CD8-positive, alpha-beta memory T cell (primary cell): ENCODE results near the gene RRP1B. TPM values are rescaled to one million over a fixed set of nuclear protein-coding genes. Genes with fewer than 3 reads are reported as not detected.

Experiments used
- CTCF ChIA-PET: fragments of 350-600 bp; sonication (Branson Sonifier 250); formaldehyde crosslinking; loops from one replicate; lab custom pipeline; 2021; ENCODE audit warnings: antibody characterized with exemption; lab: Charles Lee
- POLR2A ChIA-PET: fragments of 350-600 bp; sonication (Branson Sonifier 250); formaldehyde crosslinking; loops from one replicate; lab custom pipeline; 2021; ENCODE audit warnings: antibody characterized with exemption; lab: Charles Lee
- DNase-seq, 5 donors: peaks; one replicate each; pipeline versions ENCODE4 v3.0.0 to v3.0.0-alpha.2; 2020 to 2022; ENCODE audit warnings: mixed read lengths in 1 of 5
- H3K27ac ChIP-seq: one replicate; pipeline ENCODE4 v1.7.0; 2013; ENCODE audit warnings: low read depth, mild to moderate bottlenecking, low read length, moderate library complexity
- H3K27me3 ChIP-seq: 2 replicates; pipeline ENCODE4 v1.7.0; 2013; ENCODE audit warnings: low read length, mild to moderate bottlenecking; ENCODE audit not compliant: insufficient read depth, poor library complexity, severe bottlenecking
- H3K36me3 ChIP-seq: 2 replicates; pipeline ENCODE4 v1.7.0; 2013; ENCODE audit warnings: mild to moderate bottlenecking, low read length, moderate library complexity; ENCODE audit not compliant: insufficient read depth
- H3K4me1 ChIP-seq: 2 replicates; pipeline ENCODE4 v1.7.0; 2013; ENCODE audit warnings: mild to moderate bottlenecking, low read length, moderate library complexity; ENCODE audit not compliant: insufficient read depth
- H3K4me3 ChIP-seq: 2 replicates; pipeline ENCODE4 v1.7.0; 2013; ENCODE audit warnings: mild to moderate bottlenecking, low read length
- H3K9me3 ChIP-seq: 2 replicates; pipeline ENCODE4 v1.7.0; 2013; ENCODE audit warnings: mild to moderate bottlenecking, low read length
- H3K27ac Mint-ChIP-seq, 8 donors: one replicate each; pipeline ENCODE4 v1.8.0; 2020 to 2021; ENCODE audit warnings: mixed read lengths in 8 of 8, mild to moderate bottlenecking in 6 of 8, inconsistent platforms in 3 of 8, moderate library complexity in 3 of 8
- H3K27me3 Mint-ChIP-seq, 2 donors: one replicate each; pipeline ENCODE4 v1.8.0; 2020 to 2021; ENCODE audit warnings: mixed read lengths in 2 of 2, mild to moderate bottlenecking in 1 of 2, moderate library complexity in 1 of 2
- H3K36me3 Mint-ChIP-seq, 3 donors: one replicate each; pipeline ENCODE4 v1.8.0; 2020 to 2021; ENCODE audit warnings: mixed read lengths in 3 of 3, inconsistent platforms in 1 of 3, mild to moderate bottlenecking in 1 of 3
- H3K4me1 Mint-ChIP-seq, 3 donors: one replicate each; pipeline ENCODE4 v1.8.0; 2020 to 2021; ENCODE audit warnings: mixed read lengths in 3 of 3, inconsistent platforms in 1 of 3, mild to moderate bottlenecking in 1 of 3
- H3K4me3 Mint-ChIP-seq, 7 donors: one replicate each; pipeline ENCODE4 v1.8.0; 2020 to 2021; ENCODE audit warnings: mixed read lengths in 7 of 7, mild to moderate bottlenecking in 6 of 7, moderate library complexity in 4 of 7, inconsistent platforms in 2 of 7
- H3K9me3 Mint-ChIP-seq, 5 donors: one replicate each; pipeline ENCODE4 v1.8.0; 2020 to 2022; ENCODE audit warnings: mixed read lengths in 5 of 5, mild to moderate bottlenecking in 3 of 5, moderate library complexity in 2 of 5, inconsistent platforms in 1 of 5
- polyA plus RNA-seq: library from polyadenylated mRNA; unstranded; fragments of 300-500 nt; fragmentation: Illumina TruSeq; gene quantifications from one replicate; pipeline ENCODE4 v1.2.3, GENCODE V29; 2021
- total RNA-seq, 2 experiments: library from RNA; stranded (reverse); gene quantifications; one replicate each; pipeline ENCODE4 v1.2.3, GENCODE V29; 2021

RRP1B gene
- total and polyA plus RNA-seq, 3 experiments from 2014 or later = 43.6 to 94.3 (median 92.6) TPM

- Mint-ChIP-seq H3K27me3 (peaks cover 1 to 10% of the 10 kb centered on the region in 2 donors), H3K4me1 (no peaks in the 10 kb centered on the region), H3K9me3 (no peaks in the 10 kb centered on the region), H3K36me3 (peaks cover 0 to 3% (median 2%) of the 10 kb centered on the region in 3 donors), H3K27ac (no peak overlapping the region), H3K4me3 (no peak overlapping the region)
- H3K4me3 ChIP-seq = no peak overlapping the region
- H3K27ac ChIP-seq = no peak overlapping the region
- POLR2A ChIA-PET = no interaction called here
- CTCF ChIA-PET = no interaction called here
- no peaks in the 10 kb centered on the region for H3K36me3 ChIP-seq
- no peaks in the 10 kb centered on the region for H3K27me3 ChIP-seq
- H3K9me3 ChIP-seq = no peaks in the 10 kb centered on the region
- H3K4me1 ChIP-seq = no peaks in the 10 kb centered on the region
- DNase-seq = no peak
Observed at GRCh38 chr21:43634618-43635017, 24.7 kb upstream of the RRP1B start.

- DNase-seq = no peak
- no peaks in the 10 kb centered on the region for H3K4me1 ChIP-seq
- CTCF ChIA-PET = no interaction called here
- POLR2A ChIA-PET = no interaction called here
- Mint-ChIP-seq H3K27me3 (peaks cover 1 to 10% of the 10 kb centered on the region in 2 donors), H3K4me1 (no peaks in the 10 kb centered on the region), H3K36me3 (peaks cover 0 to 3% (median 0%) of the 10 kb centered on the region in 3 donors), H3K4me3 (no peak overlapping the region), H3K9me3 (no peaks in the 10 kb centered on the region), H3K27ac (no peak overlapping the region)
- H3K27ac ChIP-seq = no peak overlapping the region
- no peaks in the 10 kb centered on the region for H3K9me3 ChIP-seq
- no peaks in the 10 kb centered on the region for H3K36me3 ChIP-seq
- no peaks in the 10 kb centered on the region for H3K27me3 ChIP-seq
- no peak overlapping the region for H3K4me3 ChIP-seq
Observed at GRCh38 chr21:43635436-43635835, 23.9 kb upstream of the RRP1B start.

GRCh38 chr21:43637530-43638158 is 21.7 kb upstream of the RRP1B start:
- no peak overlapping the region for H3K27ac ChIP-seq
- no peak for DNase-seq
- H3K36me3 ChIP-seq = no peaks in the 10 kb centered on the region
- no peaks in the 10 kb centered on the region for H3K27me3 ChIP-seq
- Mint-ChIP-seq H3K4me3 (no peak overlapping the region), H3K9me3 (no peaks in the 10 kb centered on the region), H3K27ac (no peak overlapping the region), H3K4me1 (no peaks in the 10 kb centered on the region), H3K36me3 (no peaks in the 10 kb centered on the region), H3K27me3 (peaks cover 0 to 3% of the 10 kb centered on the region in 2 donors)
- POLR2A ChIA-PET = no interaction called here
- CTCF ChIA-PET = no interaction called here
- H3K4me3 ChIP-seq = no peak overlapping the region
- H3K4me1 ChIP-seq = no peaks in the 10 kb centered on the region
- no peaks in the 10 kb centered on the region for H3K9me3 ChIP-seq

- no peak for DNase-seq
- CTCF ChIA-PET = no interaction called here
- Histone ChIP-seq H3K4me1 (no peaks in the 10 kb centered on the region), H3K27ac (no peak overlapping the region), H3K27me3 (no peaks in the 10 kb centered on the region), H3K4me3 (no peak overlapping the region), H3K9me3 (no peaks in the 10 kb centered on the region), H3K36me3 (no peaks in the 10 kb centered on the region)
- H3K9me3 Mint-ChIP-seq = no peaks in the 10 kb centered on the region
- H3K4me1 Mint-ChIP-seq = no peaks in the 10 kb centered on the region
- POLR2A ChIA-PET = no interaction called here
- no peaks in the 10 kb centered on the region for H3K36me3 Mint-ChIP-seq
- no peak overlapping the region for H3K27ac Mint-ChIP-seq
- no peak overlapping the region for H3K4me3 Mint-ChIP-seq
- H3K27me3 Mint-ChIP-seq = no peaks in the 10 kb centered on the region
Observed at GRCh38 chr21:43639470-43640353, 19.6 kb upstream of the RRP1B start.

- no peak overlapping the region for H3K27ac ChIP-seq
- peaks cover 0 to 3% of the 10 kb centered on the region in 2 donors for H3K27me3 Mint-ChIP-seq
- H3K4me3 ChIP-seq = no peak overlapping the region
- H3K36me3 ChIP-seq = no peaks in the 10 kb centered on the region
- ChIA-PET CTCF (no interaction called here), POLR2A (no interaction called here)
- H3K4me3 Mint-ChIP-seq = no peak overlapping the region
- H3K9me3 ChIP-seq = no peaks in the 10 kb centered on the region
- H3K27ac Mint-ChIP-seq = no peak overlapping the region
- H3K27me3 ChIP-seq = no peaks in the 10 kb centered on the region
- no peaks in the 10 kb centered on the region for H3K36me3 Mint-ChIP-seq
- no peak for DNase-seq
- H3K4me1 Mint-ChIP-seq = peaks cover 1 to 3% (median 3%) of the 10 kb centered on the region in 3 donors
- no peaks in the 10 kb centered on the region for H3K9me3 Mint-ChIP-seq
- H3K4me1 ChIP-seq = peaks cover 4% of the 10 kb centered on the region
Observed at GRCh38 chr21:43640400-43640799, 19.0 kb upstream of the RRP1B start.

GRCh38 chr21:43643193-43643592 is 16.2 kb upstream of the RRP1B start:
- Mint-ChIP-seq H3K36me3 (no peaks in the 10 kb centered on the region), H3K27ac (no peak overlapping the region), H3K9me3 (no peaks in the 10 kb centered on the region), H3K4me1 (peaks cover 6 to 18% (median 11%) of the 10 kb centered on the region in 3 donors), H3K4me3 (no peak overlapping the region), H3K27me3 (peaks cover 0 to 14% of the 10 kb centered on the region in 2 donors)
- CTCF ChIA-PET = no interaction called here
- H3K4me3 ChIP-seq = no peak overlapping the region
- H3K27me3 ChIP-seq = no peaks in the 10 kb centered on the region
- DNase-seq = no peak
- peaks cover 17% of the 10 kb centered on the region for H3K4me1 ChIP-seq
- POLR2A ChIA-PET = no interaction called here
- H3K9me3 ChIP-seq = no peaks in the 10 kb centered on the region
- no peaks in the 10 kb centered on the region for H3K36me3 ChIP-seq
- H3K27ac ChIP-seq = no peak overlapping the region

GRCh38 chr21:43644071-43644470 is 15.3 kb upstream of the RRP1B start:
- peaks cover 6 to 18% (median 11%) of the 10 kb centered on the region in 3 donors for H3K4me1 Mint-ChIP-seq
- peaks cover 17% of the 10 kb centered on the region for H3K4me1 ChIP-seq
- no peaks in the 10 kb centered on the region for H3K36me3 Mint-ChIP-seq
- no peak overlapping the region for H3K4me3 ChIP-seq
- no peaks in the 10 kb centered on the region for H3K9me3 ChIP-seq
- no peaks in the 10 kb centered on the region for H3K36me3 ChIP-seq
- H3K9me3 Mint-ChIP-seq = no peaks in the 10 kb centered on the region
- no peaks in the 10 kb centered on the region for H3K27me3 ChIP-seq
- CTCF ChIA-PET = no interaction called here
- POLR2A ChIA-PET = no interaction called here
- H3K4me3 Mint-ChIP-seq = no peak overlapping the region
- H3K27ac Mint-ChIP-seq = peak overlapping the region in 2 of 8 donors; percentile 29 to 32
- H3K27ac ChIP-seq = no peak overlapping the region
- DNase-seq = no peak
- H3K27me3 Mint-ChIP-seq = peaks cover 0 to 18% of the 10 kb centered on the region in 2 donors

- Histone ChIP-seq H3K9me3 (no peaks in the 10 kb centered on the region), H3K36me3 (no peaks in the 10 kb centered on the region), H3K27me3 (no peaks in the 10 kb centered on the region), H3K4me1 (peaks cover 17% of the 10 kb centered on the region), H3K4me3 (no peak overlapping the region), H3K27ac (no peak overlapping the region)
- DNase-seq = no peak
- Mint-ChIP-seq H3K9me3 (no peaks in the 10 kb centered on the region), H3K27me3 (peaks cover 0 to 18% of the 10 kb centered on the region in 2 donors), H3K4me3 (no peak overlapping the region), H3K4me1 (peaks cover 6 to 18% (median 11%) of the 10 kb centered on the region in 3 donors), H3K36me3 (no peaks in the 10 kb centered on the region), H3K27ac (peak overlapping the region in 1 of 8 donors; percentile 54)
- ChIA-PET POLR2A (no interaction called here), CTCF (no interaction called here)
Observed at GRCh38 chr21:43644609-43645008, 14.8 kb upstream of the RRP1B start.
